Type B pancreatic cell (in vitro differentiated cells): Measurements from ENCODE around the gene M6PR. TPM values are rescaled to one million over a fixed set of nuclear protein-coding genes. Genes with fewer than 3 reads are reported as not detected.
A peak's percentile ranks its signal among the peaks of the same experiment; 100 is the strongest.

ENCODE experiments used
- DNase-seq: peaks from one replicate; pipeline ENCODE4 v3.0.0; 2021; ENCODE audit warnings: mixed read lengths; ENCODE audit not compliant: unreplicated experiment; ENCODE audit errors: extremely low spot score
- H3K27ac Mint-ChIP-seq: 2 replicates; pipeline ENCODE4 v1.8.0; 2021; ENCODE audit warnings: mild to moderate bottlenecking, mixed read lengths
- H3K27me3 Mint-ChIP-seq: 2 replicates; pipeline ENCODE4 v1.8.0; 2021; ENCODE audit warnings: mixed read lengths
- H3K36me3 Mint-ChIP-seq: 2 replicates; pipeline ENCODE4 v1.8.0; 2021; ENCODE audit warnings: mixed read lengths
- H3K4me1 Mint-ChIP-seq: one replicate; pipeline ENCODE4 v1.8.0; 2021; ENCODE audit warnings: mixed read lengths; ENCODE audit not compliant: unreplicated experiment
- H3K4me3 Mint-ChIP-seq: 2 replicates; pipeline ENCODE4 v1.8.0; 2021; ENCODE audit warnings: mild to moderate bottlenecking, mixed read lengths
- H3K9me3 Mint-ChIP-seq: 2 replicates; pipeline ENCODE4 v1.8.0; 2021; ENCODE audit warnings: mixed read lengths
- CTCF ChIP-seq: fragments of 200-600 bp; sonication (generic); conservative IDR thresholded peaks from 2 replicates; pipeline ENCODE4 v1.5.0; 2021; ENCODE audit warnings: antibody characterized with exemption, mild to moderate bottlenecking
- total RNA-seq: library from RNA; stranded (reverse); gene quantifications from 2 replicates; pipeline ENCODE4 v1.2.1, GENCODE V29; 2021; ENCODE audit warnings: low replicate concordance

The M6PR gene
- total RNA-seq, 1 donor from 2014 or later: 129 TPM

GRCh38 chr12:8950702-8951478 lies 1.4 kb upstream of the M6PR start:
- TF ChIP-seq CTCF: peak; percentile 30
- H3K4me3 Mint-ChIP-seq: peak overlapping the region; percentile 95
- peak overlapping the region; percentile 98 for H3K27ac Mint-ChIP-seq
- peaks cover 31% of the 10 kb centered on the region for H3K36me3 Mint-ChIP-seq
- H3K9me3 Mint-ChIP-seq: no peaks in the 10 kb centered on the region
- H3K27me3 Mint-ChIP-seq: no peaks in the 10 kb centered on the region
- DNase-seq: no peak
- peaks cover 4% of the 10 kb centered on the region for H3K4me1 Mint-ChIP-seq

- Mint-ChIP-seq H3K4me3 (peak overlapping the region; percentile 95), H3K27ac (peak overlapping the region; percentile 98), H3K27me3 (no peaks in the 10 kb centered on the region), H3K4me1 (peaks cover 4% of the 10 kb centered on the region), H3K9me3 (no peaks in the 10 kb centered on the region), H3K36me3 (peaks cover 33% of the 10 kb centered on the region)
- no peak for DNase-seq
- TF ChIP-seq CTCF: no peak
These were observed 729 bp upstream of the M6PR start for GRCh38 chr12:8950221-8950527.

GRCh38 chr12:8948701-8949341 lies 624 bp downstream of the M6PR start:
- peak overlapping the region; percentile 98 for H3K27ac Mint-ChIP-seq
- DNase-seq: no peak
- H3K4me1 Mint-ChIP-seq: peaks cover 4% of the 10 kb centered on the region
- peaks cover 31% of the 10 kb centered on the region for H3K36me3 Mint-ChIP-seq
- peak overlapping the region; percentile 95 for H3K4me3 Mint-ChIP-seq
- TF ChIP-seq CTCF: no peak
- H3K9me3 Mint-ChIP-seq: no peaks in the 10 kb centered on the region
- no peaks in the 10 kb centered on the region for H3K27me3 Mint-ChIP-seq

- no peak overlapping the region for H3K27ac Mint-ChIP-seq
- peak overlapping the region; percentile 40 for H3K4me3 Mint-ChIP-seq
These were observed 1.7 kb downstream of the M6PR start for GRCh38 chr12:8947737-8948136.

GRCh38 chr12:8946733-8947132 lies 2.7 kb downstream of the M6PR start:
- Mint-ChIP-seq H3K27me3 (no peaks in the 10 kb centered on the region), H3K9me3 (no peaks in the 10 kb centered on the region), H3K4me1 (peaks cover 4% of the 10 kb centered on the region), H3K27ac (no peak overlapping the region), H3K4me3 (peak overlapping the region; percentile 30), H3K36me3 (peaks cover 35% of the 10 kb centered on the region)
- no peak for DNase-seq
- no peak for TF ChIP-seq CTCF

More at GRCh38 chr12:8947737-8948136, 1.7 kb downstream of the M6PR start:
- no peak for TF ChIP-seq CTCF
- Mint-ChIP-seq H3K36me3 (peaks cover 31% of the 10 kb centered on the region), H3K9me3 (no peaks in the 10 kb centered on the region), H3K4me1 (peaks cover 4% of the 10 kb centered on the region), H3K27me3 (no peaks in the 10 kb centered on the region)
- DNase-seq: no peak
